ENCODE measurements around the gene GOLGA6B.
"Not testable (repeated sequence)": the region's sequence is repeated elsewhere in the genome, so short reads cannot be mapped to it uniquely, and the experiment has no call there.

DNA sequence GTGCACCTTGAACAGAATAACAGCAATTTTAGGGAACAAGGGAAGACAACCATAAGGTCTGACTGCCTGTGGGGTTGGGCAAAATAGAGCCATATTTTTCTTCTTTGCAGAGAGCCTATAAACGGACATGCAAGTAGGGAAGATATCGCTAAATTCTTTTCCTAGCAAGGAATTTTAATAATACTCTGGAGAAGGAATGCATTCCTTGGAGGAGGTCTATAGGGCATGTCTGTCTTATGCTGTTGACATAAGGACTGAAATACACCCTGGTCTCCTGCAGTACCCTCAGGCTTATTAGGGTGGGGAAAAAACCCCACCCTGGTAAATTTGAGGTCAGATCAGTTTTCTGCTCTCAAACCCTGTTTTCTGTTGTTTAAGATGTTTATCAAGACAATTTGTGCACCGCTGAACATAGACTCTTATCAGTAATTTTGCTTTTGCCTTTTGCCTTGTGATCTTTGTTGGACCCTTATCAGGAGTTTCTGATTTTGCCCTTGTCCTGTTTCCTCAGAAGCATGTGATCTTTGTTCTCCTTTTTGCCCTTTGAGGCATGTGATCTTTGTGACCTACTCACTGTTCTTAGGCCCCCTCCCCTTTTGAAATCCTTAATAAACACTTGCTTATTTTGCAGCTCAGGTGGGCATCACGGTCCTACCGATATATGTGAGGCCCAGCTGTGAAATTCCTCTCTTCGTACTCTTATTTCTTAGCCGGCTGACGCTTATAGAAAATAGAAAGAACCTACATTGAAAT is 54.2 kb downstream of the GOLGA6B start:
- not testable (repeated sequence) for TF ChIP-seq POLR2A, EP300 (IDR thresholded peaks at IDR 0.05)

Measured in tibial nerve (tissue), 3 donors.